A549 (cell line): Measurements from ENCODE around the gene FAR2.

Experiments used
- EP300 ChIP-seq, 2 experiments: fragments of >200 bp; sonication (Bioruptor Twin); formaldehyde crosslinking; IDR thresholded peaks; 2 replicates in 1 of 2; 3 replicates in 1 of 2; pipeline ENCODE4 v1.6.1; 2016 to 2017
- MYC ChIP-seq: IDR thresholded peaks from 2 replicates; pipeline ENCODE4 v1.6.1; 2012; ENCODE audit warnings: mild to moderate bottlenecking, inconsistent platforms, low read length, improper control_type of control experiment, borderline replicate concordance
- RAD21 ChIP-seq, 2 experiments: fragments of >200 bp in 1 of 2; sonication (Bioruptor Twin) in 1 of 2; formaldehyde crosslinking in 1 of 2; IDR thresholded peaks in 1 of 2; conservative IDR thresholded peaks in 1 of 2; 2 replicates in 1 of 2; 3 replicates in 1 of 2; pipeline ENCODE4 v1.6.1; 2012 to 2018; ENCODE audit warnings: inconsistent platforms in 1 of 2

DNA sequence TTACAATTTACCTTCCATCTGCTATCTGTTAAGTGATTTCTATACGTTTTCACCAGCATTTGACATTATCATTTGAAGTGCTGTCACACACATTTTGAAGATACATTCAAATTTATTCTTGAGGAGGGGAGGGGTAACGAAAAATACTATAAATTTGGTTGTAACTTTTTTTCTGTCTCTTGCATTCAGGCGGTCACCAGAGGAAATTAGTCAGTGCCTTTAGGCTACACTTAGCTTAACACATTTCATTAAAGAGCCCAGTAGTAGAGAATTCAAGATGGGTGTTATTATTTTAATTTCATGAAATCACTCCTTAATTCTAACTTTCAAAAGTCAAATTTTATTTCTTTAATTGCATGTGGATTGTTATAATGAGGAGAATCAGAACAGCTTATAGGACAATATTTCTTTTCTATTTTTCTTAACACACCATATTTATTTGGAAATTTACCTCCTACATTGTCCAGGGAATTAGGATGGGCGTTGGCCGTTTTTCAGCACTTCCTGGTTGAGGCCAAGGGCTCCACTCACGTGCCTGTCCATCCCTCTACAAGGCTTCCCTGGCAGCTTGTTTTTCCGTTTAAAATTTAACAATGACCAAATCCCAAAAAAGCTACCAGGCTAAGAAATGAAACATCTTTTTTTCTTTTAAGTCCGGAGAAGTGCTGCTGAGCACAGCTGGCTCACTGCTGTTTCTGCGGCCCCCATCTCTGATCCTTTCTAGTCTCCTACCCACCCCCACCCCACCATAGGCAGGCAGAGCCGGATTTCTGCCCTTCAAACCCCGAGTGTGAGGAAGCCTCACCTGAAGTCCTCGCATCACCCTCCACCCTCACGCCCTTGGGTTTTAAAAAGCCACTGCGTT lies 1.1 kb upstream of the FAR2 start:
- no peak for TF ChIP-seq MYC
- no peak for TF ChIP-seq RAD21 (conservative IDR thresholded peaks at IDR 0.05 in 1 of 2, IDR thresholded peaks at IDR 0.05 in 1 of 2)
- TF ChIP-seq EP300 (IDR thresholded peaks at IDR 0.05): no peak
